GM23248 (cell line): ENCODE measurements around the gene ZNF586.

Source experiments
- EZH2 ChIP-seq: fragments of 200-600 bp; sonication (generic); IDR thresholded peaks from 2 replicates; pipeline ENCODE4 v1.6.1; 2018; ENCODE audit warnings: antibody characterized with exemption, mild to moderate bottlenecking; ENCODE audit not compliant: insufficient read depth, poor library complexity, severe bottlenecking
- EZH2phosphoT487 ChIP-seq: fragments of 200-600 bp; sonication (generic); IDR thresholded peaks from 2 replicates; pipeline ENCODE4 v1.6.1; 2018; ENCODE audit warnings: antibody characterized with exemption, moderate library complexity, mild to moderate bottlenecking, low read depth; ENCODE audit not compliant: insufficient read depth

- TF ChIP-seq EZH2phosphoT487 (no peak), EZH2 (no peak)
Measured at GRCh38 chr19:57812226-57812625, 42.8 kb downstream of the ZNF586 start.
